22Rv1 (cell line): ENCODE results near the gene C13orf42.

Experiments
- H3K27ac ChIP-seq: fragments of 450-650 bp; 2 replicates; pipeline ENCODE4 v1.5.1; 2017
- ZFX ChIP-seq: fragments of 450-650 bp; IDR thresholded peaks from 2 replicates; pipeline ENCODE4 v1.6.1; 2017; ENCODE audit warnings: antibody characterized with exemption, borderline replicate concordance
- TF ChIP-seq, protein P1 (sequence below): fragments of 450-650 bp; IDR thresholded peaks from 2 replicates; pipeline ENCODE4 v1.5.1; 2017; ENCODE audit warnings: mild to moderate bottlenecking

Gene C13orf42

DNA sequence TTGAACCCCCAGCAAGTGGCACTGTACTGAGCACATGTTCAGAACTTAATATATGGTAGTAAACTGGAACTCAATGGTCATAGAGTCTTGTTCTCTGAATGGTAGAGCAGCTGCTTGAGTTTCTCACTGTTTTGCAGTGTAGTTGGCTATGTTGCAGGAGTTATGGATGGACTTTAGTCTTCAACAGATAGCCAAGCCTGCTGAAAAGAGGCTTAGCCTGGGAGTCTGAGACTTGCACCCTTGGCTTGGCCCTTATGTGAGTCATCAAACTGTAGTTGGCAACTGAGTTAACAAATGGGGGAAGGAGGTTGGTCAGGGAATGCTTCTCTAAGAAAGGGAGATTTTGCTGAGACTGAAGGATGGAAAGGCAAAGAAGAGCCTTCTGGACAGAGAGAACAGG lies 62.5 kb downstream of the C13orf42 start:
- no peak overlapping the region for H3K27ac ChIP-seq
- TF ChIP-seq, protein P1, sequence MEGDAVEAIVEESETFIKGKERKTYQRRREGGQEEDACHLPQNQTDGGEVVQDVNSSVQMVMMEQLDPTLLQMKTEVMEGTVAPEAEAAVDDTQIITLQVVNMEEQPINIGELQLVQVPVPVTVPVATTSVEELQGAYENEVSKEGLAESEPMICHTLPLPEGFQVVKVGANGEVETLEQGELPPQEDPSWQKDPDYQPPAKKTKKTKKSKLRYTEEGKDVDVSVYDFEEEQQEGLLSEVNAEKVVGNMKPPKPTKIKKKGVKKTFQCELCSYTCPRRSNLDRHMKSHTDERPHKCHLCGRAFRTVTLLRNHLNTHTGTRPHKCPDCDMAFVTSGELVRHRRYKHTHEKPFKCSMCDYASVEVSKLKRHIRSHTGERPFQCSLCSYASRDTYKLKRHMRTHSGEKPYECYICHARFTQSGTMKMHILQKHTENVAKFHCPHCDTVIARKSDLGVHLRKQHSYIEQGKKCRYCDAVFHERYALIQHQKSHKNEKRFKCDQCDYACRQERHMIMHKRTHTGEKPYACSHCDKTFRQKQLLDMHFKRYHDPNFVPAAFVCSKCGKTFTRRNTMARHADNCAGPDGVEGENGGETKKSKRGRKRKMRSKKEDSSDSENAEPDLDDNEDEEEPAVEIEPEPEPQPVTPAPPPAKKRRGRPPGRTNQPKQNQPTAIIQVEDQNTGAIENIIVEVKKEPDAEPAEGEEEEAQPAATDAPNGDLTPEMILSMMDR = no peak
- no peak for TF ChIP-seq ZFX

DNA sequence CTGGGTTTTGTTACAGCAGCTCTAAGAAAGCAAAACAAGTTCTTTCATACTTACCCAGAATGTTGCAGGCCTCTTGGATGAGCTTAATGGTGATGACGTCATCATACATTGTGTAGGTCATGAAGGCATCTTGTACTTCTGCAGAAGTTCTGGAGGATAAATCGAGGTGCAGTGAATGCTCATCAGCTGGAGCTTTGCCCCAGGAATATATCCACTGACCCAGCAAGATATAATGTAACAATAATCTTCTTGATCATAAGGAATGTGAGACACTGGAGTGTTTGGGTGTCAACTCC lies 63.0 kb downstream of the C13orf42 start:
- H3K27ac ChIP-seq = no peak overlapping the region
- TF ChIP-seq, protein P1 = no peak
- no peak for TF ChIP-seq ZFX

DNA sequence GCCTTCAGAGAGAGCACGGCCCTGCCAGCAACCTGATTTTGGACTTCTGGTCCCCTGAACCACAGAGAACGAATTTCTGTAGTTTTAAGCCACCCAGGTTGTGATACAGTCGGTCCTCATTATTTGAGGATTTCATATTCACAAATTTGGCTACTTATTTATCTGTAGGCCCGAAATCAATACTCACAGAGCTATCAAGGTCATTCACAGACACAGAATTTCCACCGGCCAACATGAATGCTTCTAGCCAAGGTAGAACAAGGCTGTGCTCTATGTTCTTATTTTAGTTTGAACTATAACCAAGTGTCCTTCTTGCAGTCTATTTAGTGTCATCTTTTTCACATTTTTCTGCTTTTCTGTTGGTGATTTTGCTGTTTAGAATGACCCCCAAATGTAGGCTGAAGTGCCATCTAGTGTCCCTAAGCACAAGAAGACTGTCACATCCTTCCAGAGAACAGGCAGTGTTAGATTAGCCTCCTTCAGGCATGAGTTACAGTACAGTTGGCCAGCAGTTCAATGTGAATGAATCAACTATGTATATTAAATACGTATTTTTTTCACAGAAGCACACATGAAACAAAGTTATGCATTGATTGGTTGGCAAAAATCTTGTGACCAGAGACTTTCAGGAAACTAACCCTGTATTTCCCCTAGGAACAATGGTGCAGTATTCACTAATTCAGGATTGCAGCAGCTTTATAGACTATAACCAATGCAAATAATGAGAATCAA lies 63.5 kb downstream of the C13orf42 start:
- H3K27ac ChIP-seq = no peak overlapping the region
- TF ChIP-seq, protein P1 = no peak
- no peak for TF ChIP-seq ZFX

DNA sequence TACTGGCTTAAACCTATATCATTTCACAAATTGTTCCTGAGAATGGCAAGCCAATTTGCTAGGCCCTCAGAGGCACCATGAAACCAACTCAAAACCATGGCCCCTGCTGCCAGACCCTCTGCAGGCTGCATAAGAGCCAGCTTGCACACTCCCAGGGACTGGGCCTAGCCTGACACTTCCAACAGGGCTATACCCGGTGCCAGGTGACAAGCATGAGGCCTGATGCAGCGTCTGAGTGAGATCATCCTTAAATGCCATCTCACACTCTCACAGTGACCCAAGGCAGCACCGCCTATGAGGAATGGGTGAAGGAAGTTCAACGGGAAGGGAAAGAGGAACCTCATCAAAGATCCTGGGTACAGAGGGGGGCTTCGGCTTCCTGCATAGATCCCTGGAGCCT lies 65.6 kb downstream of the C13orf42 start:
- TF ChIP-seq ZFX = no peak
- TF ChIP-seq, protein P1 = no peak
- no peak overlapping the region for H3K27ac ChIP-seq

DNA sequence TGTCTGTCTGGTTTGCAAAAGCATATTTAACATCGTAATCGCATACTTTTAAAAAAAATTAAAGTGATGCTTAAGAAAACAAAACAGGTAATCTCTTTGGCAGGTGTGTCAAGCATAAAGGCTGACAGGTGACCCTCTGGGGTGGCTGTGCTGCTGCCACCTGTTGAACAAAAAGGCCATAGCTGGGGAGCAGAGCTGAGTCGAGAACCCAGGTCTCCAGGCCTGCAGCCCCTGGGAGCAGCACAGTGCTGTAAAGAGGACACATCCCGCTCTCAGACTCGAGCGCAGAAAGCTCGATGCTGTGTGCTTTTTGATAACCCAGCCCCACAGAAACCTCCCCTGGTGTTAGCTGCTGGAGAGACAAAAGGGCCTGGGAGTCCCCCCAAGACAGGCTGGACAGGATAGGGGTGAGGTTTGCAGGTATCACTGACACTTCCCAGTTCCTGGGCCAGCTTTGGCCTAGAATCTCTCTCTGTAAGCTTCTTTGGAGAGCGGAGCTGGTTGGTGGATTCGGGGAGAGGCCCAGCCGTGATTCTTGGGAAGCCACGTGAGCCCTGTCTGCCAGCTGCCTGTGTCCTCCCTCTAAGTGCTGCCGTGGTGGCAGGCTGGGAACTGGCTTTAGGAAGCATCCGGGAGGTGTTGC lies 66.9 kb downstream of the C13orf42 start:
- TF ChIP-seq ZFX = no peak
- TF ChIP-seq, protein P1 = no peak
- no peak overlapping the region for H3K27ac ChIP-seq

DNA sequence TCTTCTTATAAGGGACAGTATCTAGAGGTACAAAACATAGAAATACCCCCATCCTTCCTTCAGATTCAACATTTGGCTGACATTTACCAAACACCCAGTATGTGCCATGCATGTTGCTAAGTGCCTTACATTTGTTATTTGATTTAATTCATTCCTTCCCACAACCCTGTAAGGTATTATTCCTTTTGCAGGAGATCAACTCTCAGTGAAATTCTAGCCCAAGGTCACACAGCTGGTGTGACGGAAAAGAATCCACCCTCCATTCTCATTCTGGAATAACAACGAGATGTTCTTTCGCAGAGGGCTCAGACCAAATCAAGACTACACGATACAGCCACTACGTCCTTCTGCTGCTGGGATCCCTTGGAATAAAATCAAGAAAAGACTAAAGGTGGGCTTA lies 67.8 kb downstream of the C13orf42 start:
- no peak for TF ChIP-seq ZFX
- TF ChIP-seq, protein P1 = no peak
- no peak overlapping the region for H3K27ac ChIP-seq

DNA sequence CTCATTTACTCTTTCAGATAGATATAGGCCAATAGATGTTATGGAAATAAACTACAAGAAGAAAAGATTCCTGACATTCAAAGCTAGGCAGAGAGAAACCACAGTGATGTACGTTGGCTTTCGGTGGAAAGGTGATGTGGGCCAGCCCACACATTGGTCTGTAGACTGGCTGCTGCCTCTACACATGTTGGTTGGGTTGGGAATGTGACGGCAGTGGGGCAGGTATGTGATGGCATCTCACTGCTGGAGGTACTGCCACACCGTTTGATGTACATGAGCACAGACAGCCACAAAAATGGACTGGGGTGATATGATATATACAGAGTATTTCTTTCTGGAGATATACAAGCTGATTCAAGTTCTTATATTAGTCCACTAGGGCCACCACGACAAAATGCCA lies 69.4 kb downstream of the C13orf42 start:
- H3K27ac ChIP-seq = no peak overlapping the region
- TF ChIP-seq, protein P1 = no peak
- TF ChIP-seq ZFX = no peak
